NCI-H774 (cell line): ENCODE measurements around the gene RPL11.
"Not testable (repeated sequence)": the region's sequence is repeated elsewhere in the genome, so short reads cannot be mapped to it uniquely, and the experiment has no call there.

ENCODE experiments used
- DNase-seq: peaks from one replicate; lab custom pipeline; 2025; lab: John Stamatoyannopoulos, UW

RPL11 gene

DNA sequence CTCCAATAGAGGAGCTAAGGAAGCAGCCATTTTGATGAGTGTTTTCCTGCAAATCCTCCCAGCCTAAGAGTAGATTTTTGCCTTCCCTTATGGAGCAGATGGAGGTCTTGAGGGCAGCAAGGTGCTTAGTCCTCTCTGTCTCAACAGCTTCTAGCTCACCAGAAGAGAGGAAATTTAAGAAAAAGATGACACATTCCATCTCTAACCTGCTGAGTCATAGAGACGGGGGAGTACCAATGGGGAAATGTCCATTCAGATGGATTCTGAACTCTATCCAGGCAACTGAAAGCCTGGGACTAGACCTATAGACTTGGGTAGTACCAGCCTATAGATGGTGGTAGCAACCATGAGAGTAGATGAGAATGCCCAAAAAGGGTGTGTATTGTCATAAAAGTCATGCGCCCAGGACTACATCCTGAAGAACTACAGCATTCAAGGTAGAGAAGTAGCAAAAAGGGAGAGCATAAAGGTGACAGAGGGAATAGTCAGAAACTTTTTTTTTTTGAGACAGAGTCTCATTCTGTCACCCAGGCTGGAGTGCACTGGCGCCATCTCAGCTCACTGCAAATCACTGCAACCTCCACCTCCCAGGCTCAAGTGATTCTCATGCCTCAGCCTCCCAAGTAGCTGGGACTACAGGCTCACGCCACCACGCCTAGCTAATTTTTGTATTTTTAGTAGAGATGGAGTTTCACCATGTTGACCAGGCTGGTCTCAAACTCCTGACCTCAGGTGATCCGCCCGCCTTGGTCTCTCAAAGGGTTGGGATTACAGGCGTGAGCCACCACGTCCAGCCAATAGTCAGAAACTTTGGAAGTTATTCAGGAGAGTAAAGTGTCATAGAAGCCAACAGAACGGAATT, 41.0 kb downstream of the RPL11 start:
- no peak for DNase-seq

DNA sequence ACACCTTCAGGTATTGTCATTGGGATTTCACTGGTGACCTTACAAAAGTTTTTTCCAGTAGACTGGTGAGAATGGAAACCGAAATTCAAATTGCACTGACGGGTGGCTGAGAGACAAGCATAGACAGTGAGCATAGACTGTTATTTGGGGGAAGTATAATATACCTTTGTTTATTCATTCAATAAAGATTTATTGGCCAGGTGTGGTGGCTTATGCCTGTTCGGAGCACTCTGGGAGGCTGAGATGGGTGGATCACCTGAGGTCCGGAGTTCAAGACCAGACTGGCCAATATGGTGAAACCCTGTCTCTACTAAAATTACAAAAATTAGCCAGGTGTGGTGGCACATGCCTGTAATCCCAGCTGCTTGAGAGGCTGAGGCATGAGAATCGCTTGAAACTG, 41.7 kb downstream of the RPL11 start:
- DNase-seq: not testable (repeated sequence)

DNA sequence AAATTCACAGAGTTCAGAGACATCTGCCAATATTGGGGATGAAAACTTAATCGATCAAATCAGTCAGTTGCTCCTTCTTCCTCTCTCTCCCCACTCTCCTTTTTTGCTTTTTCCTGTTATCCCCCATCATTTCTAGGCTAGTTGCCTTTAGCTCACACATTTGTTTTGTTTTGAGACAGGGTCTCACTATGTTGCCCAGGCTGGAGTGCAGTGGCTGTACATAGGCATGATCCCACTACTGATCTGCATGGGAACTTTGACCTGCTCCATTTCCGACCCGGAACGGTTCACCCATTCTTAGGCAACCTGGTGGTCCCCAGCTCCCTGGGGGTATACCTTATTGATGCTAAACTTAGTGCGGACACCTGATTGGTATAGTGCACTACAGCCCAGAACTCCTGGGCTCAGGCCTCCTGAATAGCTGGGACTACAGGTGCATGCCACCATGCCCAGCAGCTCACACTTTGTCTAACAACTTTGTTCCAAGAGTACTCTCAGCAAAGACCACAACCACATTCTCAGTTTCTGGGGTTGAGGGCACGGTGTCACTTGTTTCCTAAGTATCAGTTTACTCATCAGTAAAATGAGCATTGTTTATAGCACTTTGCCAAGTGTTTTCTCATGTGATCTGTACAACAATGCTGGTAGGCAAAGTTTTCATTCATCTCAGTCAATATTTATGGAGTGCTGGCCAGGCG, 45.0 kb downstream of the RPL11 start:
- no peak for DNase-seq

GRCh38 chr1:23741609-23742008, 50.0 kb downstream of the RPL11 start:
- DNase-seq: no peak

DNA sequence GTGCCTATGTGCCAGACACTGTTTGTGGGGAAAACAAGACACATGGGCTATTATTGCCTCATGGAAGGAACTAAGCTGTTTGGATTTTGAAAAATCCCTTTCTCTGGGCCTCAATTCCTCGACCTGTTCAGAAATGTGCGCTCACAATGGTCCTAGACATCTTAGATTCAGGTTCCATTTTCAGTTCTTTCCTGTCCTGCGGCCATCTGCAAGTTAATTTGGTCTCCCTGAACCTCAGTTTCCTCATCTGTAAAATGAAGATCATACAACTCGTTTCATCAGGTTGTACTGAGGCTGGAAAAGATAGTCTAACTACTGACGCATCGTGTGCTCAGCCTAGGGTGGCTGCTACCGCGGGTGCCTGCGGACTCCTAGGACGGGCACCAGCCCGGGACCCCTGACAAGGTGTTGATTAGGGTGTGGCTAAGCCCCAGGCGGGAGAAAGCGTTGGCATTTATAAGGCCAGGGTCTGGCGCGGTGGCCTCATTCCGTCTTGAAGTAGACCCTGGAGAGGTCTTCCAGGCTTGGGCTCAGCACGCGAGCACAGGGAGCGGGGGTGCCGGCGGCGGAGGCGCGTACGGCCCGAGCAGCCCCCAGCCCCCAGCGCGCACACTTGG, 51.2 kb downstream of the RPL11 start:
- no peak for DNase-seq

DNA sequence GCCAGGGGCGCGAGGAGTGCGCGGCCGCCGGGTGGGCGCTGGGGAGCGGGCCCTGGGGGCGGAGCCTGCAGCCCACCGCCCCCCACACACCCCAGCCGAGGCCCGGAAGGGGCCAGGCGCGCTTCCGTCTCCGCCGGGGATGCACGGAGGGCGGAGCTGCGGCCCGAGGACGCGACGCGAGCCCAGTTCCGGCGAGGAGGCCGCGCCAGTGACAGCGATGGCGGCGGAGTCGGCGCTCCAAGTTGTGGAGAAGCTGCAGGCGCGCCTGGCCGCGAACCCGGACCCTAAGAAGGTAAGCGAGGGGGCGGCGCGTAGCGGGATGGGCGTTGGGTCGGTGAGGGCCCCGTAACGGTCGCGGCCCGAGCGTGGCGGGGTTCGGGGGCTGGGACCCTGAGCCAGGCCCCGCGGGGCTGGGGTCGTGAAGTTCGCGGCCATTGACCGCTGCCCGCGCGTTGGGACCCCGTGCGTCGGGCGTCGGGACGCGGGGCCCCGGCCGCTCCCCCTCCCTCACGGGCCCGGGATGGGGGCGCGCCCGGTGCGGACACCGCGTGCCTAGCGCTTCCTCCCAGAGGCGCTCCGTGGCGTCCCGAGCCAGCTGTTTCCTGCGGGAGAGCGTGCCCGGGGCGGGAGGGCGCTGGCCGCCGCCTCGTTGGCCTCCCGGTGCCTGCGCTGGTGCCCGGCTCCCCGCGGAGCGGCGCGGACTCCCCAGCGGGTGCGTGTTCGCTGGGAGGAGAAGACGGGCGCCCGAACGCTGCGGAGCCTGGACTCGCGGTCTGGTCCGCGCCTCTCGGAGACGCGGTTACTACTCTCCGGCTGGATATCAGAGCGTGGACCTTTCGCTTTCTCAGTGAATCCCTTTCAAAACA, 51.9 kb downstream of the RPL11 start, which contains the start of gene ELOA:
TSS of gene ELOA (plus strand) at position 185 of the 866 bp plus-strand sequence. CDS start at position 218, 33 bp downstream.
- DNase-seq: peak; percentile 20

DNA sequence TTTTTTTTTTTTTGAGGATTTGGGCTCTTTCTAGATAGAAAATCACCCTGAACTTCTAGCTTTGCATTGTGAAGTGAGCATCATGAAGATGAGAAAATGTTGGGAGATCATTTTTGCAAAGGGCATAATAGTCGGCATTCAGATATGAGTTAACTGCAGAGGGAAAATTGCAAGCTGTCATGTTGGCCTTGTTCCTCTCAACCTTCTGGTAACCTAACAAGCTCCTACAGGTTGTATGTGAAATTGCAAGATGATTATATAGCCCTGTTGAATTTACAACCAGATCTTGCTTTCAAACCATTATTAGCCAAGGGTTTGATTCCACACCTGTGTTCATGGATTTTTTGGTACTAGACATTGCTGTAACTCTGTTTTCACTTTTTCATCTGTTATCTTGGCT, 53.9 kb downstream of the RPL11 start:
- no peak for DNase-seq
